HG03175 (cell line): Measurements from ENCODE around the gene TTC24.
A peak's percentile ranks its signal among the peaks of the same experiment; 100 is the strongest.
"Not testable (repeated sequence)": the region's sequence is repeated elsewhere in the genome, so short reads cannot be mapped to it uniquely, and the experiment has no call there.

Source experiments
- ATAC-seq: cut with Tn5 transposase; IDR thresholded peaks from one replicate; pipeline ENCODE4 v1.9.1; 2021; ENCODE audit warnings: mild to moderate bottlenecking, moderate library complexity; ENCODE audit not compliant: unreplicated experiment

Gene TTC24

DNA sequence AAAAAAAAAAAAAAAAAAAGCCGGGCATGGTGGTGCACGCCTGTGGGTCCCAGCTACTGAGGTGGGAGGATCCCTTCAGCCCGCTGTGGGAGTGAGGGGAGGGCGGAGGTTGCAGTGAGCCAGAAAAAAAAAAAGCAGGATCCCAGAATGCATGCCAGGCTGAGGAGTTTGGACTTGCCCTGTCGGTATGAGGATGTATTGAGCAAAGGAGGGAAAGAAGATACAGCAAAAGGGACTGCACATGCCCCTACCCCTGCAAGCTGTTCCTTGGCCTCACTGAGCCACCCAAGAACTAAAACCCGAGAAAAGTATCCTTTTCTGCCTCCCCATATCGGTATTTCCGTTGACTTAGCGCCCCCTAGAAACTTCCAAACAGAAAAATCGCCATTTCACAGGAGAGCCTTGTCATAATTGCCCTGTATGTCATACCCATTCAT is 23.1 kb downstream of the TTC24 start:
- no peak for ATAC-seq

- ATAC-seq, result not testable (repeated sequence)
These were observed 27.8 kb downstream of the TTC24 start for GRCh38 chr1:156607344-156607743.

DNA sequence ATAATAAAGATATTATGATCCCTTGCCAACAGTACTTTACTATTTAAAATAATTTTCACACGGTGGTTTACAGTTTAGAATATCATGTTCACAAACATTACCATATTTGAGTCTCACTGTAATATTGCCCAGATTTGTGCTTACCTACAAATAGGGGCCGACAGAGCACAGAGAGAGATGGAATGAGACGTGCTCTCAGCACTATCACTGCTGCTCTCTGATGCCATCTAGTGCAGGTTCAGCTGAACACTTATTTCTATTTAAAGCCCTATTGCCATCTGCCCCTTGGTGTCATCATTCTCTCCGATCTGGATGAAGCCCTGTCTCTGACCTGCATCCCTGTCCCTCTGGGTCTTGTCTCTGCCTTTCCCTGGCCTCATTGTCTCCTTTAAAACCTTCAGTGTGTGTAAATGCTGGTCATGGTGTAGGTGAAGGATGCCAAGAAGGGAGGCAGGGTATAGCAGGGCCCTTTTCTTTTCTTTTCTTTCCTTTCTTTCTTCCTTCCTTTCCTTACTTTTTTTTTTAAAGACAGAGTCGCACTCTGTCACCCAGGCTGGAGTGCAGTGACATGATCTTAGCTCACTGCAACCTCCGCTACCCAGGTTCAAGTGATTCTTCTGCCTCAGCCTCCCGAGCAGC is 28.6 kb downstream of the TTC24 start:
- peak; percentile 74 for ATAC-seq

- no peak for ATAC-seq
These were observed 29.5 kb downstream of the TTC24 start for GRCh38 chr1:156608981-156609380.

GRCh38 chr1:156610072-156610471 is 30.5 kb downstream of the TTC24 start:
- not testable (repeated sequence) for ATAC-seq

DNA sequence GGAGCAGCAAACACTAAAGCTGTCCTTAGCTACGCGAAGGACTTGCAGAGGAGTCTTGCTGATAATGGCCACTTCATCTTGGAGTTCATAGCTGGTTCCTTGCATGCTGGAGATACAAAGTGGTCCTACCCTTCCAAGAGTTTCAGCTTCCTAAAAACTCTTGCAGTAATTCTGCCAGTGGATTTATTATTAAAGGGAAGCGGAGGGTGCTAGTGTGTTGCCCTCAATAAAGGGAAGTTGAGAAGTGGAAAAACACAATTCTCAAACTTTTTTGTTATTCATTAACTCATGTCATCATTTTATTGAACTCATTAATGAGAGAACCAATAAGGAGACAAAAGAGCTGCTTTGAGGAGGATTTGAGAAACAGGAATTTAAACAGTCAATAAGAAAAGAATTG is 33.1 kb downstream of the TTC24 start:
- no peak for ATAC-seq

DNA sequence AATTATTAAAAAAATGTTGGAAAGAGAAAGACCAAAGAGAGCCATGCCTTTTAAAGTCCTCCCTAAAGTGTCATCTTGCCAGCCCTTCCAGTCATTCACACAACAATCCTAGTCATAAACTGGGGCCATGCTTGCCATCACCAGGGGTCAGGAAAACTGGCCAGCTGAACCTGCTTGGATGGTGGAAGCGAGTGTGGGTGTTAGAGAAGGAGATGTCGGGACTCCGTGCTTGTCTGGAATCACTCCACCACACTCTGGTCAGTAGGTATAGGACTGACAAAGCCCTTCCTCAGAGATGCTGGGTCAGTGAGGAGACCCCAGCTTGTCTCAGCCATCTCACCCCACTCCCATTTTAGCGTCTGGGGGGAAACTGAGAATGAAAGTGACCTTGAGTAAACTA is 36.4 kb downstream of the TTC24 start:
- no peak for ATAC-seq

DNA sequence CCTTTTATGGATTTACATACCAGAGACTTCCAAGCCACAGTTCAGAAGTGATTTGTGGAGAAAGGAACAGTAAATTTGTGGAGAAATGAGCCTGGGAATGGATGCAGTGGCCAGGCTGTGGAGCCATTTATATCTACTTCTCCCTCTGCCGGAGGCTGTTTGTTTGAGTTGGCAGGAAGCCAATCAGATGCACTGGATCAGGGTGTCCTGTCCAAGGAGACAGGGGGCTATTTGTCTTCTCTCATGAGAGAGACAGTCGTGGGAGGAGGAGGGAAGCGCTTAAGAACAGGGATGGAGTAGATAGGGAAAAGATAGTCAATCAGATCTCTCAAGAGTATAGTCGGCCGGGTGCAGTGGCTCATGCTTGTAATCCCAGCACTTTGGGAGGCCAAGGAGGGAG is 36.9 kb downstream of the TTC24 start:
- no peak for ATAC-seq

DNA sequence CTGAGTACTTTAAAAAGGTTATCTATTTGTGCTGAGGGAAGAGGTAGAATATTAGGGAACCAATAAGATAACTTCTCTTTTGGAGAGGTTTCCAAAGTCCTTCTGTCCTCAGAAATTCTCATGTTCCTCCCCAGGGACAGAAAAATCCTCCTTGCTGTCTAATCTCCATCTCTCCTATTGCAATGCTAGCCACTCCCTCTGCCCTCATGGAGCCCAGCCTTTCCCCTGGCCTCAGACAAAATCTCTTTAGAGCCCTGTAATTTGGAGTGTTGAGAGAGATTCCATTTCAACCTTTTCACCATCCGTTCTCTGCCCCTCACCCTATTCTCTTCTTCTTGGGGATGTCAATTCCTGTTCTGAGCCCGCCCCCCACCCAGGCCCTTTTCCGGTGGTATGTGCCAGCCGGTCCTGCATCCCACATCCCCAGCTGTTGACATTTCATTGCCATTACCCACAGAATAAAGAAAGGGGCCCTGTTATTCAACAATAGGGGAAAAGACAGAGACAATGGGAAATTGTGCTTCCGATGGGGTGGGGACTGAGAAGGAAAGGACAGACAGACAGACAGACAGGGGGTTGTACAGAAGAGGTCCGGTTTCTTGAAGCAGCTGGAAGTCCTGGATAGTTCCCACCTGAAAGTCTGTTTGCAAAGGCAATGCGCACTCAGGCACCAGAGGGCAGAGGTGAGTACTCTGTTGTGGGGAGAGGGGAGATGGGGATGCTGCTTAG is 39.5 kb downstream of the TTC24 start, which contains the start of gene HAPLN2:
Gene HAPLN2, plus strand, starts transcription at position 563 of the 729 bp plus-strand sequence. CDS start 4,076 bp downstream, outside the sequence.
- ATAC-seq, result no peak

DNA sequence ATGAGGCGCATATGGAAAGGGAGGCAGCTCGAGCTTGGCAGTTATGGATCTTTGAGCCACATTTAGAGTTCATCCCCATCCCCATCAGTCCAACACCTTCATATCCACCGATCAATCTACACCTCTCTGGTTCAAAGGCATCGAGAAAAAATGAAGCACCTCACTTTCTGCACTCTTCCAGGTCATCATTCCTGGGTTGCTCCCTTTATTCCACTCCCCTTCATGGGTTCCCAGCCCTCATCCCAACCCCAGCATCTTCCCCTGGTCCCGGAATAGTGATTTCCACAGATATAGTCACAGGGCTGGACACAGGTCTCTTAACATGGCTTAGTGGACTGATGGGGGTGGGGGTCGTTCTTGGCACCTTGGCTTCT is 40.0 kb downstream of the TTC24 start:
- no peak for ATAC-seq

DNA sequence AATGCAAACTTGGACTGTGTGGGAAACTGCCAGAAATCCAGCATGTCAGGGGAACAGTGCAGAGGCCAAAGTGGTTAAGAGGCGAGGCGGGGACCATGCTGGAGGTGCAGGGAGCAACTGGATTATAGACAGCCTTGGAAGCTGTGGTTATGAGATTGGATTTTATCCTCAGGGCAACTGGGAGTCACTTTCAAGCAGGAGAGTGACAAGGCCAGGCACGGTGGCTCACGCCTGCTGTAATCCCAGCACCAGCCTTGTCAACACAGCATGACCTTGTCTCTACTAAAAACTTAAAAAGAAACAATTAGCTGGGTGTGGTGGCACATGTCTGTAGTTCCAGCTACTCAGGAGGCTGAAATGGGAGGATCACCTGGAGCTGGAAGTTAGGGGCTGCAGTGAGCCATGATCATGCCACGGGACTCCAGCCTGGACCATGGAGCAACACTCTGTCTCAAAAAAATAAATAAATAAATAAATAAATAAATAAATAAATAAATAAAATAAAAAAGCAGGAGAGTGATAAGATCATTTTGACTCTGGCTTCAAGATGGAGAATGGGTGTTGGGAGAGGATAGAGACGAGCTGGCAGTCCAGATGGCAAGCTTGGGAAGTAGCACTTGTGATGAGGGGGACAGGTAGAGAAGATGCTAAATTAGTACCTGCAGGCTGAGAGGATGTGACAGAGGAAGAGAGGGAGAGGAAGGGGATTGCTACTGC is 43.2 kb downstream of the TTC24 start:
- no peak for ATAC-seq

GRCh38 chr1:156623946-156624813 is 44.7 kb downstream of the TTC24 start:
- ATAC-seq, result no peak

- no peak for ATAC-seq
These were observed 45.4 kb downstream of the TTC24 start for GRCh38 chr1:156624814-156625435.

DNA sequence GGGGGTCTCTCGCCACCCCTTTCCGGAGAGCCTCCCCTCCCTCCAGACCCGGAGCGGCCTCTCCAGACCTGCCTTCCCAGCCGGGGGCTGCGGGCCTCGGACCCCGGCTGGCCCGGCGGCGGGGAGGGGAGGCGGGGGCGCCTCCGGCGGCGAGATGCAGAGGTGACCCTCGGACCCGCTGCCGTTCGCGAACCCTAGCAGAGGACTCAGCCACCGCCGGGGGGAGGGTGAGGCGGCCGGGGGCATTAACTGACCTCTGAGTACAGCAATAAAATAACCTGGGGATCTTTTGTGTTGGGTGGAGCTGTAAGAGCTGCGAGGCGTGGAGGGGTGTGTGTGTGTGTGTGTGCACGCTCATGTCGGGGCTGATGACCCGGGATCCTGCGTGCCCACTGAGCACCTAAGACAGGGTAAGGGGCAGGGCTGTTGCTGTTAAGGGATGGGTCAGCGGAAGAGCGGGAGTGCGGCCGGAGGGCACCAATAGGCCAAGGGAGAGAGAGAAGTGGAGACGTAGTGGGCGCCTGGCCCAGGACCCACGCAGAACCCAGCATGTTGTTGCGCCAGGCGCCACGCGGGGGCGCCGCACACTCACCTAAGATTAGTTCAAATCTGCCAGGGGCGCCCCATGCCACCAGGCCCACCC is 46.0 kb downstream of the TTC24 start:
- ATAC-seq, result no peak

GRCh38 chr1:156626079-156626438 is 46.5 kb downstream of the TTC24 start:
- ATAC-seq, result no peak

- no peak for ATAC-seq
These were observed 47.9 kb downstream of the TTC24 start for GRCh38 chr1:156627313-156627880.

GRCh38 chr1:156629823-156630449 is 50.4 kb downstream of the TTC24 start:
- ATAC-seq, result no peak

DNA sequence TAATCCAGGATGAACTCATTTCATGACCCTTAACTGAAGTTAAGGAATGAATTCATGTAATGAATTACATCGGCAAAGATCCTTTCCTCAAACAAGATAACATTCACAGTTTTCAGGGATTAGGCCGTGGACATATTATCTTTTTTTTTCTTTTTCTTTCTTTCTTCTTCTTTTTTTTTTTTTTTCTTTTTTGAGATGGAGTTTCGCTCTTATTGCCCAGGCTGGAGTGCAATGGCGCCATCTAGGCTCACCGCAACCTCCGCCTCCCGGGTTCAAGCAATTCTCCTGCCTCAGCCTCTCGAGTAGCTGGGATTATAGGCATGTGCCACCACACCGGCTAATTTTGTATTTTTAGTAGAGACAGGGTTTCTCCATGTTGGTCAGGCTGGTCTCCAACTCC is 51.6 kb downstream of the TTC24 start:
- not testable (repeated sequence) for ATAC-seq

- ATAC-seq, result no peak
These were observed 52.8 kb downstream of the TTC24 start for GRCh38 chr1:156632355-156632754.
